Dermis microvascular lymphatic vessel endothelial cell (primary cell): ENCODE measurements around the gene SKP2. TPM values are rescaled to one million over a fixed set of nuclear protein-coding genes. Genes with fewer than 3 reads are reported as not detected.
"Not testable (repeated sequence)": the region's sequence is repeated elsewhere in the genome, so short reads cannot be mapped to it uniquely, and the experiment has no call there.

Source experiments
- DNase-seq, 2 donors: peaks; one replicate each; pipeline versions ENCODE4 v3.0.0 to v3.0.0-alpha.2; 2010; ENCODE audit warnings: low read depth in 2 of 2
- total RNA-seq: library from RNA; depleted of rRNA; stranded (reverse); fragments of >200 nt; gene quantifications from 2 replicates; pipeline ENCODE4 v1.2.1, GENCODE V29; 2014

Gene SKP2
- 17.7 and 22.5 TPM in 2 replicates for total RNA-seq

GRCh38 chr5:36151434-36152323, at the start of gene SKP2, which contains the start of gene LMBRD2:
Gene SKP2, plus strand, starts transcription at chr5:36152111. Its CDS starts 152 bp downstream, at chr5:36152263.
Gene LMBRD2, minus strand, starts transcription at chr5:36151887. Its CDS starts 8,538 bp downstream, at chr5:36143349.
- DNase-seq, result peak; percentile 95 to 99

- DNase-seq, result no peak
These were observed 46.1 kb upstream of the SKP2 start for GRCh38 chr5:36105819-36106218.

DNA sequence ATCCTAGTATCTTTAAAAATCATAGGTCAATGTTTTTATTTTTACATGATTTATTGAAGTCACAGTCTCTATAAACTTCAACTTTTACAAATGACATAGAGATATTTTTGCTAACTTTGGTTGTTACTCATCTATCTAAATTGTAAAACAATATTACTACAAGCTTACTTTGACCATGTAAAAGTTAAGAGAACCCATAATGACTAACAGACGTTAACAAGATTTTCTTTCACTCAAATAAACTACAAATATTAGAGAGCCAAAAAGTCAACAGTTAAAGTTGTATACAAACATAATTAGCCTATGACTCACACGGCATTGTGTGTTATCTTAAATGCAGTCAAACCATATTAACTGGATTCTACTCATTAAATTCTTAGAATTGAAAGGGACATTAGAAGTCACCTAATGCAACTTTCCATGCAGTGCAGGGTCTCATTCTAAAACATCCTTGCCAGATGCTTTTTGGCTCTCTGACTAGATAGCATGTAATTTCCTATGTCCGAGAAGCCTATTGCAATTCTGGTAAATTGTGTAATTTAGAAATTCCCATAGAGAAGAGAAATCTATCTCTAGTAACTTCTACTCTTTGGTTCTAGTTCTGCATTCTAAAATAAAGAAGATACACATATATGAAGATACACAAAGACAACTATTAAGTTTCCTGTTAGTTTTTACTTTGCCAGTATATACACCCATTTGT, 43.0 kb upstream of the SKP2 start:
- no peak for DNase-seq

GRCh38 chr5:36111238-36111637, 40.7 kb upstream of the SKP2 start:
- no peak for DNase-seq

DNA sequence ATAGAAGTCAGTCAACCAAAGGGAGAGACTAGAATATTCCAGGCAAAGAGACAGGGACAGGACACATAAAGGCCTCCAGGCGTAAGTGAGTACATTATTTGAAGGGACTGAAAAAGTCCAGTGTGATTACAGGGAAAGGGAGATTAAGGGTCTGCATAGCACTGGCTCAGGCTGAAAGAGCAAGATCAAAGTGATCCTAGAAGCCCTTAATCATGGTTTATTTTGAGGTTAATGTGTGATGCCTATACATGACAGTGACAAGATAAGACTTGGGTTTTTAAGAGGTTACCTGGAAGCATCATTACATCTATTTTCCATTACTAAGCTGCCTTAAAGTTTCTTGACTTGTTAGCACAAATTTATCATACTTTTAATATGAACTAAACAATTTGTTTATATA, 26.0 kb upstream of the SKP2 start:
- no peak for DNase-seq

DNA sequence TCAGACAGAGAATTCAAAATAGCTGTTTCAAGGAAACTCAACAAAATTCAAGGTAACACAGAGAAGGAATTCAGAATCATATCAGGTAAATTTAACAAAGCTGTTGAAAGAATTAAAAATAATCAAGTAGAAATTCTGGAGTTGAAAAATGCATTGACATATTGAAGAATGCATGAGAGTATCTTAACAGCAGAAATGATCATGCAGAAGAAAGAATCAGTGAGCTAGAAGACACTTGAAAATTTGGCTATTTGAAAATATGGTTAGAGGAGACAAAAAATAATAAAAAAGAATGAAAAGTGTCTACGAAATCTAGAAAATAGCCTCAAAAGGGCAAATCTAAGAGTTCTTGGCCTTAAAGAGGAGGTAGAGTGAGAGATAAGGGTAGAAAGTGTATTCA, 23.1 kb upstream of the SKP2 start:
- DNase-seq, result no peak

DNA sequence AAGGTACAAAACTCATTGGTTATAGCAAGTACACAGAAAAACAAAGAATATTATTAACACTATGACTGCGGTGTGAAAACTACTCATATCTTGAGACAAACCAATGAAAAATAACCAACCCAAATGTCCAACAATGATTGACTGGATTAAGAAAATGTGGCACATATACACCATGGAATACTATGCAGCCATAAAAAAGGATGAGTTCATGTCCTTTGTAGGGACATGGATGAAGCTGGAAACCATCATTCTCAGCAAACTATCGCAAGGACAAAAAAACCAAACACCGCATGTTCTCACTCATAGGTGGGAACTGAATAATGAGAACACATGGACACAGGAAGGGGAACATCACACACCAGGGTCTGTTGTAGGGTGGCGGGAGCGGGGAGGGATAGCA, 22.2 kb upstream of the SKP2 start:
- not testable (repeated sequence) for DNase-seq

- DNase-seq, result not testable (repeated sequence)
These were observed 18.9 kb upstream of the SKP2 start for GRCh38 chr5:36133009-36133408.

DNA sequence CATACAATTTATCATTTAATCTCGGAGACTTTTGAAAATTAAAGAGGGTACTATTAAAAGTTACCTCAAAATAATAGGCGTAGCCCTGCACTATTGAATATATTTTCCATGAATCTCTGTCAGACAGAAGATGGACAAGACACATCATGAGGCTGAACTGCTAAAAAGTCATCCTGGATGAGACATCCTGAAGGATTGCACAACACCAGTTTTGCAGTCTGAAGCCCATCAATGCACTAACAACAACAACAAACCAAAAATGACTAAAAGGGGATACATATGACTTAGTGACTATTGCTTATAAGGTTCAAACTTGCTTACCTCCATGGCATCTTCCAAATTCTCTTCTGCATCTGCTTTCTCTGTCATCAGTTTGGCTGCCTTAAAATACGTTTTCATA, 15.9 kb upstream of the SKP2 start:
- no peak for DNase-seq

- no peak for DNase-seq
These were observed 15.3 kb upstream of the SKP2 start for GRCh38 chr5:36136581-36136980.

- DNase-seq, result no peak
These were observed 12.8 kb upstream of the SKP2 start for GRCh38 chr5:36138900-36139683.

DNA sequence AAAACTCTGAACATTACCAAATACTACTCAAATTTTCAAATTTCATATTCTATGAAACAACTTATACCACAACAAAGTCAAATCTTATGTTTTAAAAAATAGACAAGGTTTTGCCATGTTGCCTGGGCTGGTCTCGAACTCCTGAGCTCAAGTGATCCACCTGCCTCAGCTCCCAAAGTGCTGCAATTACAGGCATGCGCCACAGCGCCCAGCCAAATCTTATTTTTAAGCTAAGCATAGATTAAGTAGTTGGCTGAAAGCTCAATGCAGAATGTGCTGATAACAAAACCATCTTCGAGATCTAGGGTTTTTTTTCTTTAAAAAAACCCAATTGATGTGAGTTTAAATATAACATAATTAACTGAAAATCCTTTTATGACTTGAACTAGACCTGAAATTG, 6.6 kb upstream of the SKP2 start:
- DNase-seq, result no peak

- DNase-seq, result no peak
These were observed 5.5 kb upstream of the SKP2 start for GRCh38 chr5:36146390-36146789.

DNA sequence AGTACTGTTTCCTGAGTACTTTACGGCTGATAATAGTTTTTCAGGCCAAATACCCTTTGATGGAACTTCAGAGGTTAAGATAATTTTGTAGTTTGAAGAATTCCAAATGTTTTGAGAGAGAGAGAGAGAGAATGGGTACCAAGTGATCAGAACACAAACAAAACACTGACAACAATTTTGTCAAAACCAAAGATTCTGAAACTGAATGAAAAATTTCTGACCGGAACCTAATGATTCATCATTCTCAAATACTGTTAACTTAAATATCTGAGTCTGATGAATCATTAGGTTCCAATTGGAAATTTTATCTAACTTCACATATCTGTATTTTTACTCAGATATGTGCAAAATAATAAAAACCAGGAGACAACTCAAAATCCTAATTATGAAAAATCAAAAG, 4.2 kb upstream of the SKP2 start:
- no peak for DNase-seq

DNA sequence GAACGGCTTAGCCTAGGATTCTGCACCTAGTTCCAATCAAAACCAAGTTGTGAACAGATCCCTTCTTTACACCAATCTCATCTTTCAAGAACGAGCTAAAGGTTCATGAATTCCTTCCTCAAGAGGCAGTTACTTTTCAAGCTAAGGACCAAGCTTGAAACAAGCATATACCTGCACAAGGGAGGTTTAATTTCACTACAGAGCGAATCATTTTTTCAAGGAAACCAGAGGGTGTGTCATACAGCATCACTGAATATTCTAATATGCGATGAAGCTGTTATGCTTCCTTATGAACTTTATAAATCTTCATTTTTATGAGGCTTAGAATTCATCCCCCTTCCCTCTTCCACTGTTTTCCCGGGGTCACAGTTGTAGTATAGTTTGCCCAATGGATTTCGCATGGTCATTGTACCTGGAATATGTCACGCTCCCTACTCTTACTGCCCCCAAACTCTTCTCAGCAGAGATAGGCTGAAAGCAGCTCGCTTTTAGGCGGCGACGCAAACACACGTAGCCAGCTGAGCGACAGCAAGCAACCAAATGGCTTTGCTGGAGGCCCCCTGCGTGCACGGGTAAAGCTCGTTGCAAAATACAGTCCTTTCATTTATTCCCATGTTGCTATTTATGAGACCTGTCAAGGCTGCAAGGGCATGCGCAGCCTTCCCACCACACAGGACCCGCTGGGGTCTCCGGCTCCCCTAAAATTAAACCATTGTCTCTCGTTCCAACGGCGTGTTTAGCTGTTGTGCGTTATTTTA, 1.1 kb upstream of the SKP2 start:
- DNase-seq, result peak; percentile 62 to 68

DNA sequence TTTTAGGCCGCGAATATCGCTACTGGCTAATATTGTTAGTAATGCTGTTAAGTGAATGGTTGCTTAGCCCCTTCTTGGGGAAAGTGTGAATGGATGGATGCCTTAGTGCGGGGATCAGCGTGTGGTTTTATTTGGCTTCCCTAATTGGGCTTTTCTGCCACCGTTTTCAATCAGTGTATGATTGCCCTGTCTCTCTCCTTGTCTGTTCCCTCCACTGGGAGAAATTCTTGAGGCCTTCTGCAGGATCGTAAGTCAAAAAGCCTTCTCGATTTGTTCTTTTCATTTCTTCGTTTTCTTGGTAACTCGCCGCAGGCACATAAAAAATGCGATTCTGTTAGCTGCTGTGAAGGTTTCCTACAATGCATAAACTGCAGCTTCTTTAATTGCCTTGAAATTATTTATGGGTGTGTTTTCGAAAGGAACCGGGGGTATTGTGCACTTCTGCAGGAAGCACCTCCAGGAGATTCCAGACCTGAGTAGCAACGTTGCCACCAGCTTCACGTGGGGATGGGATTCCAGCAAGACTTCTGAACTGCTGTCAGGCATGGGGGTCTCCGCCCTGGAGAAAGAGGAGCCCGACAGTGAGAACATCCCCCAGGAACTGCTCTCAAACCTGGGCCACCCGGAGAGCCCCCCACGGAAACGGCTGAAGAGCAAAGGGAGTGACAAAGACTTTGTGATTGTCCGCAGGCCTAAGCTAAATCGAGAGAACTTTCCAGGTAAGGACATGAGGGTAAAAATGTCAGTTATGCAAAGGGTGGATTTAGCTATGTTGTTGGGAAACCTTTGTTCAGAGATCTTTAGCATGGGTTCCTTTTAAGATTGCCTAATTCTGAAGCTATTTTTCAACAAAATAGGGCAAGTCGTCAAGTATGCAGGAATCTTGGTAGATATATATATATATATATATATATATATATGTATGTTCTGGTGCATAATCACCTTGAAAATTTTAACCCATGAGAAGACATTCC, 700 bp downstream of the SKP2 start:
- DNase-seq, result peak in 1 of 2 donors; percentile 5

GRCh38 chr5:36153298-36153677, 1.4 kb downstream of the SKP2 start:
- DNase-seq, result no peak

DNA sequence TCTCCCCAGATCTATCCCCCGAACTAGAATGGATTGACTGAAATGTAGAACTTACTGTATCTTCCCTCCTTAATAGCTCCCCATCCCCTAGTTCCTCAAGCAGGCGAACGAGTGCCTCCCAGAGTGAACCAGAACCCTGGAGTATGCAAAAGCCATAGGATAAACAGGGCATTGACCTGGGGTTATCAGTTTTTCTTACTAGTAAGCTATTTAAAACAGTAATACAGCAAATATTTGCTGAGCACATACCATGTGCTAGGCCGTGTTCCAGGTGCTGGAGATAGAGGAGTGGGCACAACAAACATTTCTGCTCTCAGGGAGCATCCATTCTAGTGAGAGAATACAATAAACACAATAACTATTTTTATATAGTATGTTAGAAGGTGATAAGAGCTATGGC, 1.8 kb downstream of the SKP2 start:
- DNase-seq, result no peak

GRCh38 chr5:36155291-36155690, 3.4 kb downstream of the SKP2 start:
- DNase-seq, result no peak

GRCh38 chr5:36156121-36156601, 4.2 kb downstream of the SKP2 start:
- DNase-seq, result peak; percentile 33 to 41
